SHP77 treated with DMSO at 0.1 percent for 48 hours (cell line): Measurements from ENCODE around the gene KLHDC9.

Experiments used
- DNase-seq: peaks from one replicate; lab custom pipeline; 2025; lab: John Stamatoyannopoulos, UW

The KLHDC9 gene

GRCh38 chr1:161132410-161133219 lies 34.5 kb downstream of the KLHDC9 start, which contains the start of gene DEDD:
Gene DEDD, minus strand, starts transcription at chr1:161132667. Its CDS starts 8,205 bp downstream, at chr1:161124462.
- DNase-seq = peak; percentile 99

- no peak for DNase-seq
Observed at GRCh38 chr1:161133220-161133740, 35.1 kb downstream of the KLHDC9 start.

- no peak for DNase-seq
Observed at GRCh38 chr1:161137881-161138280, 39.7 kb downstream of the KLHDC9 start.

GRCh38 chr1:161138431-161138830 lies 40.3 kb downstream of the KLHDC9 start:
- no peak for DNase-seq

- DNase-seq = peak; percentile 60
Observed at GRCh38 chr1:161139766-161140165, 41.6 kb downstream of the KLHDC9 start.

- no peak for DNase-seq
Observed at GRCh38 chr1:161140755-161141400, 42.7 kb downstream of the KLHDC9 start.

- no peak for DNase-seq
Observed at GRCh38 chr1:161145832-161146231, 47.7 kb downstream of the KLHDC9 start.
